Occipital lobe (tissue), 2 donors: ENCODE data around the gene PACRG. TPM values are rescaled to one million over a fixed set of nuclear protein-coding genes. Genes with fewer than 3 reads are reported as not detected.

Experiments
- DNase-seq: peaks from one replicate; lab custom pipeline; 2025; lab: John Stamatoyannopoulos, UW
- total RNA-seq: library from RNA; depleted of rRNA; stranded (reverse); fragments of >200 nt; gene quantifications from one replicate; pipeline ENCODE4 v1.2.3, GENCODE V29; 2014

The PACRG gene
- total RNA-seq, 1 donor from 2014 or later, result 6.7 TPM

DNA sequence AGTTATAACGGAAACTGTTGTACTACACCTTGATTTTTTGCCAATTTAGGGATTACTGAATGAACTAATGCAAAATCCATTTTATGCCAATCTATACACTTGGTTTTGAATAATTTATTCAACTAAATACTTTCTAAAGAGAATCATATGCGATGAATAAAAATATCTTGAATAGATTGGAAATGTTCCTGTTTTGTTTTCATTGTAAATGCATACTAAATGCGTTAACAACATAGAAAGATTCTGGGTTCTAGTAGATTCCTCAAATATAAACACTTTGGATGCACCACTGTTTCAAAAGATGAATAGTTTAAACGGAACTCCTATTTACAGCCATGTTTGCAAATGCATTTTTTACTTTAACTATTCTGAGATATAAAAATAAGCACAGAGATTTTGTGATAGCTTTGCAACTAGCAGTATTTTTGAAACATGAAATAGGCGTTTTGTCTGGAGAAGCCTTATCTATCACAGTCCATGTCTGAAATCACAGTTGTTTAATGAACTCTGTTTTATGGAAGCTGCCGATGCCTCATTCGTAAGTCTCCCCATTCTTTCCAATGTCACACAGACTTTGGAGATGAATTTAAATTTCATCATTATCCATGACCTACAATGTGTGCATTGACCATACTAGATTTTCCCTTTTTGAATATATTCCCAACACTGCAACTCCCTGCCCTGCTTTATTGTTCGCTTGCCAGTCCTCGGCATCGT, 409.1 kb downstream of the PACRG start:
- no peak for DNase-seq

GRCh38 chr6:163137398-163137881, 409.7 kb downstream of the PACRG start:
- no peak for DNase-seq

GRCh38 chr6:163146036-163146435, 418.3 kb downstream of the PACRG start:
- DNase-seq, result no peak

DNA sequence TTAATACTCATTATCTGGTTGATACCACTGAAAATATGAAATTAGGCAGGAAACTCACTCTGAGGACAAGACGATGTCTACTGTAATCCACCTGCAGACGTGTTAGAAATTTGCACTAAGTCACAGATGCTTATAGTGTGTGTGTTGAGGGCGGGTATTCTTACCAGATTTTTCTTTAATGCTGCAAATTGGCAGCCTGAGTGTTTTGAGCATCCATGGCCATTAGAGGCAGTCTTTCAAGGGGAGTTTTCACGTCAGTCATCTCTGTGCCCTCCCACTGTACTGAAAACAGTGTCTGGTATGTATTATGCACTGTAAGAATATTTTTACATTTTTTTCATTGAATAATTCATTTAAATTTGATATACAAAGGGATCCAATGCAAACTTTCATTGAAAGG, 420.2 kb downstream of the PACRG start:
- DNase-seq, result no peak

DNA sequence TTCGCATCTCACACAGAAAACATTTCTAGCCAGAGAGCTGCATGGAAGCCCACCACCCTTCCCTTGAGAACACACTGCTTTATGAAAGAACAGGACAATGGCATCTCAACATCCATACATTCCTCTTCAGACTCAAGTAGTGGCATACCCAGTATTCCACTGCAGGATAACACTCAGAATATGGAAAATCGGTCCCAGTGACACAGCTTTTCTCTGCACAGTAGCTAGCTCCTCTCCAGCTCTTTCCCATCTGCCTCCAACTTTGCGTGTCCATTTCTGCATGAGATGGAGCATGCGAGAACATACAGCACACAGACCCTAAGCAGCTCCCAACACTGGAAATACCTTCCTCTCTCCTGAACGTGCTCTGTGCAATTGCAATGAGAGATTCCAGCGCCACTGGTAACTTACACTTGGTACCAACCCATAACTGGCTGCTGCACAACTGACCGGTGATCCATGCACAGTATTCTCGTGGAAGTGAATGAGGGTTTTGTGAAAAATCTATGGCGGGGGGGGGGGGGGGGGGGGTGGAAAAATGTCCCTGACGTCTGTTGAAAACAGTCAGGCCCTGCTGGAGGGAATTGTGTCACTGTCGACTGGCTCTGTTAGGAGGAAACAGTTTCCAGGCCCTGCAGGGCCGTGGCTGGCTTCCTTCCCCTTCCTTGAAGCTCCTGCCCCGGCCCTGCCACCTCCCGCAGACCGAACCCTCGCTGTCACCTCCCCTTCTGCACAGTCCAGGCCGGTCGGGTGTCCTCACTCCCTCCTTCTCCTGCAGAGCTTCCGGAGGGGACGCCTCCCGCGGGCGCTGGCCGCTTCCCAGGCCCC, 420.9 kb downstream of the PACRG start:
- DNase-seq, result peak; percentile 41

- DNase-seq, result no peak
Observed at GRCh38 chr6:163149279-163149848, 421.6 kb downstream of the PACRG start.

GRCh38 chr6:163151212-163151611, 423.4 kb downstream of the PACRG start:
- DNase-seq, result no peak

GRCh38 chr6:163152701-163153100, 424.9 kb downstream of the PACRG start:
- DNase-seq, result no peak

DNA sequence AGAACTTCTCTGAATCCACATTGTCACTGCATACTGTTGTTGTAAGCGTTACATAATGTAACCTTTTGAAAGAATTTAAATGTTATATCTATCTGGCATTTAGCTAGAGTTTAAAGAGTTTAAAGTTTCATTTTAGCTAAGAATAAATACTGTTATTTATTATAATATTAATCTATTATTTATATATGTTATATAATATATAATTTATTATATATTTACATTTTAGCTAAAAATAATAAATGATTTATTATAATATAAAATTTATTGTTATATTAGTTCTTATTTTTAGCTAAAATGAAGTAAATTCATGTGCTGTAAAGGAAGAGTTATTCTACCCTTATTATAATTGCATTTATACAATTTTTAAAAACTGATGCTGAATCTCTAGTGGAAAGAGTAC, 431.3 kb downstream of the PACRG start:
- DNase-seq, result no peak

GRCh38 chr6:163159689-163160088, 431.9 kb downstream of the PACRG start:
- no peak for DNase-seq

DNA sequence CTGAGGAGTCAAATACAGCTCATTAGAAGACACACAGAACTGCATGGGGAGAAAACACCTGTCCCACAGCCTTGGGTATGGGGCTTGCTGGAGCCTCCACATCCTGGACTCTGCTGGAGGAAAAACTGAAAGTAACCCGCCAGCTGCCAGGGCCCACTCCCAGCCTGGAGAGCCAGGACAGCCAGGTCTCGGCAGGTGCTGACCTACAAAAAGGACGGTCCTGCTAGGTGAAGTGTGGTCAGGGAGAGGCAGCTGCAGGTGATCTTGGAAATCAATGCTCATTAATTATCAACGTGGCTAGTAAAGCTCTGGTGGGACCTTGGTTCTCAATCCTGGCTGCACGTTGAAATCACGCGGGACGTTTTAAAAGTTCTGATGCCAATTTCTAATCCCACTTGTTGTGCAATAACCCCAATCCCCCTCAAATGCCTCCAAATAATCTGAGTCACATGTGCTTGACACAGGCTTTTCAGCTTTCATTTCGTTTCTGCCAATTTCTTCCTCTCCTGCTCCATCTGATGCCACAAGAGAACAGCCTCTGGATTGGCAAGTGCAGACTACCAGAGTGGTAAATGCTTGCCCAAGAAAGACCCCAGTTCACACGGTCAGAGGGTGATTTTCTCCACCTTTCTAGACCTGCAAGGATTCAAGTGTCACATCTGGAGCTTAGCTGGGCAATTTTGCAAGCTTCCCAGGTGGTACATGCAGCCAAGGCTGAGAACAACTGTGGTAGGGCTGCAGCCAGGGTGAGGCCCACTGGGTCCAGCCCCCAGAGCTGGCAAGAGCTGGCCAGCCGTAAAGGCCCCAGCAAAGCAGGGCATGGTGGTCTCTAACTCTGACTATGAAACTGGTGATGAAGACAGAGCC, 434.5 kb downstream of the PACRG start:
- no peak for DNase-seq

DNA sequence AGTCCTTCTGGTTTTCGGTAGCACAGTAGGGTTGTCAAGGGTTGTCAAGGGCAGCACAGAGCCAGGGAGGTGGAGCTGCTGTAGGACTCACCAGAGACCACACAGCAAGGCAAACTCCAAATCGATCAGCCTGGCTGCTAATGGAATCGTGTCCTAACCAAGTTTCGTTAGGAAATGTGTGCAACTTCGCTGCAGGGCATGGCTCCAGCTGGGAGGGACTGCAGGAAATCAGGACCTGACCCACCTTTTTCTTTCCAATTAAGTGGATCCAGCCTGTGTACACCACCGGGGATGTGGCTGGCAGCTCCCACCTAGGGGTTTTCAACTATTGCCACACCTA, 435.1 kb downstream of the PACRG start:
- no peak for DNase-seq

DNA sequence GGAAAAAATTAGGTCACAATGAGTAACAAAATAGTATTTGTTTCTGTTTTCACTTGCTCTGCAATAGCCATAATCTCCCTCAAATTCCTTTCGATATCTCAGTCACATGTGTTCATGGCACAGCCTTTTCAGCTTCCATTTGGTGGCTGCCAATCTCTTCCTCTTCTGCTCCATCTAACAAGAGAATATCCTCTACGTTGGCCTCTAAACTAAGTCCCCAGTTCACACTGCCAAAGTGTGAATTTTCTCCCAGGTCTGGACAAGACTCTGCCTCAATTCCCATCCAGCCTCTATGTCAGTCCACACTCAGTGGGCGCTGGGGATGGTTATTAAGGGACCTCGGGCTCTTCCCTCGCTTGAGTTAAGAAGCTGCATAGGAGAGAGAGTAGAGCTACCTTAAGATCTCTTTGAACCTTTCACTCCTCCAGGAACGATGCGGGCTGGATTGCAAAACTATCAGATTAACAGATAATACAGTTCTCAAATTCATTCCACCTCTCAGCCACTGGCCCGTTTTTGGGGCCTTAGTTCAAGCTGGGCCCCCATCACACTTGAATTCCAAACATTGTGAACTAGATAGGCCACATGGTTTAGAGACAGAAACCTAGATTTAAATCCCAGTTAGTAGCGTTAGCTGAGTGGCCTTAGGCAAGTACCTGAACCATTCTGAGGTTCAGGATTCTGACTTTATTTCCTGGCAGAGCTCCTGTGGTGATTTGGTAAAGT, 436.6 kb downstream of the PACRG start:
- DNase-seq, result no peak

DNA sequence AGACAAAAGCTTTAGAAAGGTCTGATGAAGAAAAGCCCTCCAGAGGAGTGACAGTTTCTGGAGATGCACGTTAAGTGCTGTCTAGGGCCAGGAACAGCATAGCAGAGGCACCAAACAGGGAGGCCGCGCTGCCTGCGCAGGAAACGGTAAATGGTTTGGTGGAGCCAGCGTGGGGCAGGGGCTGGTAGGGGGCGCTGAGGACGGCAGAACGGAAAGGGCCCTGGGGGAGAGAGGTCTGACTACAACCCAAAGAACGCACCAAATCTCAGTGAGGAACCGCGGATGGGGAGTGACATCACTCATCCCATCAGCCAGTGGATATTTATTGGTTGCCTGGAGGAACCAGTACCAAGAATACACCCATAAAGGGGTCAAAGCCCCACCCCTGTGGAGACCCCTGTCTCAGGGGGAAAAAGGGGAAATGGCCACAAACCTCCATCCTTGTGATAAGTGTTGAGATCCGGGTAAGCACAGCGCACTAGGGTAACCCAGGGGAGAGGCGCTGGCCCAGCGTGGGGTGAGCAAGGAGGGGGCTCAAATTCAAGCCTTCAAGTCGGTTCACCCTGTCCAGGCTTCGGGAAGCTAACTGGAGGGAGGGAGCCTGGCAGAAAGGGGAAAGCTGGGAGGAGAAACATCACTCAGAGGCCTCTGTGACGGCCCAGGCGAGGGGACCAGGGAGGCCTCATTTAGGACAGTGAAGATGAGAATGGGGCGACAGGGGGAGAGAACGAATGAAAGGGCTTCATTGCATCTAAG, 437.6 kb downstream of the PACRG start:
- DNase-seq, result no peak

- DNase-seq, result peak; percentile 55
Observed at GRCh38 chr6:163165922-163166321, 438.1 kb downstream of the PACRG start.

DNA sequence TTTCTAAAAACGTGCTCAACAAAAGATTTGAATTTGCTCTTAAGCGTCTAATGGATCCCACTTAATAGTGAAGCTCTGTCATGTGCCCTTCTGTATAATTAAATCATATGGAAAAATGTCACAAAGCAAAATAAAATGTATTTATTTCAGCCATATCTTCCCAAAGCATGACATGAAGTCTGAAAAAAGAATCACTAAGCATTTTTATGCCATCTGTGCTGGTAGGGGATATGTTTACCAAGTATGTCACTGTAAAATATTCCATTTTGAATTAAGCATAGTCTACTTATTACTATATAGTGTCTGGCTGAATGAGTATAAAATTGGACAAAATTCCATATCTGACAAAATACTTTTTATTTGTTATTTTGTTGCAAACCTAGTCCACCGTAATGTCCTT, 438.7 kb downstream of the PACRG start:
- no peak for DNase-seq

GRCh38 chr6:163169521-163169920, 441.7 kb downstream of the PACRG start:
- no peak for DNase-seq

DNA sequence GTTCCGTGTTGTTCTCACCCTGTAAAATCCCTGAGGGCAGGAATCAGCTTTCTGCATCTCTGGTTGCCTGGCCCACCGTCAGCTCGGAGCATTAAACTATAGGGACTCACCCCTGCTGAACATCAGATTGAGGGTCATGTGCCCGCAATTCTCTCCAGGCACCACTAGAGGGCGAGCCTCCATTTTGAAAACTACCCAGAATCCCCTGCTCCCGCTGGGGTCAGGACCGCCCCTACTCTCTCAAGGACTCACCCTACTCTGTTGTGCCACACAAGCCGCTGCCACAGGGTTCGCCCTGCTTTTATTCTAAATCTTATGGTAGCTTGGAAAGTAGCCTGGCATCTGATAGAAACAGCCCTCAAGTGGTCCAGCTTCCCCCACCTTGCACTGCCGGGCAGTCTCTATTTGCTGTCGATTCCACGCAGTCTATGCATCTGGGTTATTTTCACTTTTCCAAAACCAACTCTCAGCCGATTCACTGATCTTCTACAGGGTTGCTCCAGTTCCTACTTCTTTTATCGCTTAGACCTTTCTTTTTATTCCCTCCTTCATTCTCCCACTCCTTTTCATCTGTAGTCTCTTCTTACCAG, 442.6 kb downstream of the PACRG start:
- DNase-seq, result no peak

- no peak for DNase-seq
Observed at GRCh38 chr6:163173741-163174140, 446.0 kb downstream of the PACRG start.

- DNase-seq, result no peak
Observed at GRCh38 chr6:163175301-163175700, 447.5 kb downstream of the PACRG start.
